Lung (tissue), 13 donors: Measurements from ENCODE around the gene ADD3. TPM values are rescaled to one million over a fixed set of nuclear protein-coding genes. Genes with fewer than 3 reads are reported as not detected.

Experiments
- ATAC-seq: fragments of 200-7000 bp; cut with Tn5 transposase; one replicate; pipeline ENCODE4 v1.9.1; 2020; ENCODE audit warnings: moderate number of reproducible peaks; ENCODE audit not compliant: insufficient read depth, low FRiP score
- DNase-seq, 3 donors: peaks; one replicate each; pipeline ENCODE4 v3.0.0-alpha.2; 2013 to 2017
- H3K27ac ChIP-seq, 2 donors: one replicate each; pipeline ENCODE4 v1.5.1; 2013; ENCODE audit warnings: mild to moderate bottlenecking in 2 of 2, moderate library complexity in 2 of 2, control low read depth in 1 of 2, inconsistent platforms in 1 of 2, low read depth in 1 of 2, low read length in 1 of 2
- H3K27me3 ChIP-seq, 3 donors: one replicate each; pipeline ENCODE4 v1.5.1; 2013; ENCODE audit warnings: low read length in 2 of 3; ENCODE audit not compliant: control insufficient read depth in 3 of 3, insufficient read depth in 3 of 3
- H3K36me3 ChIP-seq, 4 donors: one replicate each; pipeline ENCODE4 v1.5.1; 2013; ENCODE audit warnings: low read length in 4 of 4, mild to moderate bottlenecking in 1 of 4, moderate library complexity in 1 of 4; ENCODE audit not compliant: control insufficient read depth in 4 of 4, insufficient read depth in 4 of 4
- H3K4me1 ChIP-seq, 5 donors: one replicate each; pipeline ENCODE4 v1.5.1; 2013; ENCODE audit warnings: low read length in 5 of 5, mild to moderate bottlenecking in 2 of 5, moderate library complexity in 1 of 5; ENCODE audit not compliant: control insufficient read depth in 5 of 5, insufficient read depth in 5 of 5
- H3K4me3 ChIP-seq: one replicate; pipeline ENCODE4 v1.5.1; 2013; ENCODE audit warnings: mild to moderate bottlenecking, control low read depth, moderate library complexity
- H3K9ac ChIP-seq, 2 donors: one replicate each; pipeline ENCODE4 v1.5.1; 2013; ENCODE audit warnings: low read length in 2 of 2, control low read depth in 1 of 2; ENCODE audit not compliant: insufficient read depth in 1 of 2
- H3K9me3 ChIP-seq, 4 donors: one replicate each; pipeline ENCODE4 v1.5.1; 2013; ENCODE audit warnings: low read length in 3 of 4, mild to moderate bottlenecking in 1 of 4, moderate library complexity in 1 of 4; ENCODE audit not compliant: control insufficient read depth in 4 of 4, insufficient read depth in 3 of 4
- WGBS, 2 donors: extraction: QIAGEN DNeasy Blood & Tissue Kit; methylation state at CpG; one replicate each; pipeline ENCODE4 v1.1.7; 2013; 5-methylcytosine and 5-hydroxymethylcytosine counted together
- polyA plus RNA-seq, 2 donors: library from polyadenylated mRNA; stranded (reverse); fragments of 200-250 nt; gene quantifications; one replicate each; pipeline ENCODE4 v1.2.1, GENCODE V29; 2013
- small RNA-seq: library from RNA; depleted of rRNA; stranded (forward); fragments of <200 nt; gene quantifications from one replicate; pipeline ENCODE3, GENCODE V24; 2014; ENCODE audit warnings: low replicate concordance
- total RNA-seq, 2 donors: library from RNA; depleted of rRNA in 1 of 2; stranded (reverse); fragments of >200 nt in 1 of 2; gene quantifications; one replicate each; pipeline ENCODE4 v1.2.1, GENCODE V29; 2014 to 2021
- TF ChIP-seq, protein P1 (sequence below): IDR thresholded peaks from 2 replicates; pipeline ENCODE4 v1.5.1; 2012; ENCODE audit warnings: mild to moderate bottlenecking; ENCODE audit errors: control extremely low read depth, extremely low read depth
- donor health status: control.
- donor health status: control.
- donor health status: Bipolar disorder and iron deficiency.
- donor health status: healthy.
- donor health status: DM: yes; HTN: yes; CAD: no.

Gene ADD3
- total and polyA plus RNA-seq, 4 donors: 22.0 to 289 (median 56.1) TPM

DNA sequence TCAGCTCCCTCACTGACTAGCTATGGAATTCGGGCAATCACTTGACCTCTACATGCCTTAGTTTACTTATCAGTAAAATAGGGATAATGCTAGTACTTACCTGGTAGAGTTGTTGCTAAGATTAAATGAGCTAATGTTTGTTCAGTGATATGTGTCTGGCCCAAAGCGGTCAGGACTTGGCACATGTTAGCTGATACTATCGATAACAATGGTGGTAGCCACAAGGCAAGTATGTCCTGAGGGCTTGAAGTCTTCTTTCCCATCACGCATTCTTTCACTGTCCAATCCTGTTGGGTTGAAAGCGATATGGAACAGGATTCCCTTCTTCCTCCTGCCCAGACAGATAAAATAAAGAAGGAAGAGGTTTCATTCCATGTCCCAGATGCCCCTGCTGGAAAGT lies 174.1 kb downstream of the ADD3 start:
- no peaks in the 10 kb centered on the region for H3K27me3 ChIP-seq
- TF ChIP-seq, protein P1, sequence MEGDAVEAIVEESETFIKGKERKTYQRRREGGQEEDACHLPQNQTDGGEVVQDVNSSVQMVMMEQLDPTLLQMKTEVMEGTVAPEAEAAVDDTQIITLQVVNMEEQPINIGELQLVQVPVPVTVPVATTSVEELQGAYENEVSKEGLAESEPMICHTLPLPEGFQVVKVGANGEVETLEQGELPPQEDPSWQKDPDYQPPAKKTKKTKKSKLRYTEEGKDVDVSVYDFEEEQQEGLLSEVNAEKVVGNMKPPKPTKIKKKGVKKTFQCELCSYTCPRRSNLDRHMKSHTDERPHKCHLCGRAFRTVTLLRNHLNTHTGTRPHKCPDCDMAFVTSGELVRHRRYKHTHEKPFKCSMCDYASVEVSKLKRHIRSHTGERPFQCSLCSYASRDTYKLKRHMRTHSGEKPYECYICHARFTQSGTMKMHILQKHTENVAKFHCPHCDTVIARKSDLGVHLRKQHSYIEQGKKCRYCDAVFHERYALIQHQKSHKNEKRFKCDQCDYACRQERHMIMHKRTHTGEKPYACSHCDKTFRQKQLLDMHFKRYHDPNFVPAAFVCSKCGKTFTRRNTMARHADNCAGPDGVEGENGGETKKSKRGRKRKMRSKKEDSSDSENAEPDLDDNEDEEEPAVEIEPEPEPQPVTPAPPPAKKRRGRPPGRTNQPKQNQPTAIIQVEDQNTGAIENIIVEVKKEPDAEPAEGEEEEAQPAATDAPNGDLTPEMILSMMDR: no peak
- no peak for ATAC-seq
- H3K36me3 ChIP-seq: no peaks in the 10 kb centered on the region
- no peak overlapping the region for H3K9ac ChIP-seq
- H3K4me3 ChIP-seq: no peak overlapping the region
- no peak for DNase-seq
- no peak overlapping the region for H3K27ac ChIP-seq
- H3K9me3 ChIP-seq: peaks cover 0 to 2% (median 0%) of the 10 kb centered on the region in 4 donors
- H3K4me1 ChIP-seq: no peaks in the 10 kb centered on the region
- 93 to 96% methylated on average over 5 of the region's 5 CpGs for WGBS, 2 donors

DNA sequence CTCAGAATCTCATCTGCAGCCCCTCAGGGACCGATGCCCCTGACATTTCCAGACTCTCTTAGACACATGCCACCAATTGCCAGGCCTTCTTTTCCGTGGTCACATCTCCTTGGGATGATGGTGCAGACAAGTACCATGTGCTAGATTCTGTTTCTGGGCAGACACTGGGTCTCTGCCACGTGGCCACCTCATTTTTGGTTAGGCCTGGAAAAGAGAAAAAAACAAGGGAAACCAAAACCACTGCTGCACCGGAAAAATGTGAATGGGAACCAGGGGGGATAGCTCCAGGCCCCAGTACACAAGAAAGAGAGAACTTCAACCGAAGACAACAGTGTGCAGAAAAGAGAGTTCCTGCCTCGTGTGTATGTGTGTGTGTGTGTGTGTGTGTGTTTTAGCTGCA lies 176.6 kb downstream of the ADD3 start:
- Histone ChIP-seq H3K4me1 (no peaks in the 10 kb centered on the region), H3K27me3 (no peaks in the 10 kb centered on the region), H3K27ac (no peak overlapping the region), H3K9me3 (peaks cover 0 to 2% (median 0%) of the 10 kb centered on the region in 4 donors), H3K4me3 (no peak overlapping the region), H3K36me3 (no peaks in the 10 kb centered on the region), H3K9ac (no peak overlapping the region)
- WGBS, 2 donors: 55 to 63% methylated on average over 6 of the region's 6 CpGs
- ATAC-seq (no peak), DNase-seq (no peak)
- TF ChIP-seq, protein P1: no peak

Small RNAs within 50 kb of the gene (small RNA-seq; reads per million reads assigned to genes)
- not detected for gene SNRPGP12

Other genes with a start within 250 kb of the ADD3 start
- gene XPNPEP1, start 84.5 kb upstream of the ADD3 start, total RNA-seq: 100 to 1,000 TPM in 1 of 2 donors, 10 to 100 TPM in 1; 52.4 to 129 TPM
- gene XPNPEP1, start 84.5 kb upstream of the ADD3 start, polyA plus RNA-seq: 10 to 100 TPM; 16.5 to 44.4 TPM
- gene MXI1, start 199.6 kb downstream of the ADD3 start, total RNA-seq: 10 to 100 TPM; 20.1 to 55.8 TPM
- gene MXI1, start 199.6 kb downstream of the ADD3 start, polyA plus RNA-seq: 10 to 100 TPM; 11.2 to 17.3 TPM